ENCODE results near the gene SPTA1.

GRCh38 chr1:158687037-158687436 lies 522 bp upstream of the SPTA1 start:
- no peak for TF ChIP-seq CTCF (IDR thresholded peaks at IDR 0.05; ENCODE audit: insufficient read depth, low read depth, low read length)
- no peak for TF ChIP-seq EZH2 (IDR thresholded peaks at IDR 0.05; ENCODE audit: insufficient read depth, low read length)

All from astrocyte (in vitro differentiated cells and primary cell).